Loucy (cell line): Measurements from ENCODE around the gene ARL6IP4.

Experiments
- CTCF ChIP-seq: fragments of 200-600 bp; sonication (generic); conservative IDR thresholded peaks from 2 replicates; pipeline ENCODE4 v1.5.1; 2014; ENCODE audit warnings: mild to moderate bottlenecking, antibody characterized with exemption, low read length
- EZH2phosphoT487 ChIP-seq: fragments of 200-600 bp; IDR thresholded peaks from 2 replicates; pipeline ENCODE4 v1.6.1; 2018; ENCODE audit warnings: antibody characterized with exemption, mild to moderate bottlenecking, moderate library complexity, borderline replicate concordance

- TF ChIP-seq CTCF (no peak), EZH2phosphoT487 (no peak)
Observed at GRCh38 chr12:122968104-122968503, 12.4 kb upstream of the ARL6IP4 start.
